SU-DHL-6 (cell line): ENCODE data around the gene UBAP1.

Source experiments
- CTCF ChIP-seq: fragments of 200-600 bp; sonication (generic); IDR thresholded peaks from one replicate; pipeline ENCODE4 v1.5.1; 2017; ENCODE audit warnings: antibody characterized with exemption, mild to moderate bottlenecking, low read length, moderate library complexity; ENCODE audit not compliant: insufficient read depth, poor library complexity, severe bottlenecking
- EZH2phosphoT487 ChIP-seq: fragments of 200-600 bp; sonication (generic), shearing (Covaris generic); conservative IDR thresholded peaks from 2 replicates; pipeline ENCODE4 v1.6.1; 2018; ENCODE audit warnings: mild to moderate bottlenecking, antibody characterized with exemption, low read length, moderate library complexity, mixed read lengths

- TF ChIP-seq CTCF (no peak), EZH2phosphoT487 (no peak)
These were observed 32.6 kb downstream of the UBAP1 start for GRCh38 chr9:34211395-34211794.
